ENCODE measurements around the gene JAK2.
"Not testable (repeated sequence)": the region's sequence is repeated elsewhere in the genome, so short reads cannot be mapped to it uniquely, and the experiment has no call there.

Gene JAK2

DNA sequence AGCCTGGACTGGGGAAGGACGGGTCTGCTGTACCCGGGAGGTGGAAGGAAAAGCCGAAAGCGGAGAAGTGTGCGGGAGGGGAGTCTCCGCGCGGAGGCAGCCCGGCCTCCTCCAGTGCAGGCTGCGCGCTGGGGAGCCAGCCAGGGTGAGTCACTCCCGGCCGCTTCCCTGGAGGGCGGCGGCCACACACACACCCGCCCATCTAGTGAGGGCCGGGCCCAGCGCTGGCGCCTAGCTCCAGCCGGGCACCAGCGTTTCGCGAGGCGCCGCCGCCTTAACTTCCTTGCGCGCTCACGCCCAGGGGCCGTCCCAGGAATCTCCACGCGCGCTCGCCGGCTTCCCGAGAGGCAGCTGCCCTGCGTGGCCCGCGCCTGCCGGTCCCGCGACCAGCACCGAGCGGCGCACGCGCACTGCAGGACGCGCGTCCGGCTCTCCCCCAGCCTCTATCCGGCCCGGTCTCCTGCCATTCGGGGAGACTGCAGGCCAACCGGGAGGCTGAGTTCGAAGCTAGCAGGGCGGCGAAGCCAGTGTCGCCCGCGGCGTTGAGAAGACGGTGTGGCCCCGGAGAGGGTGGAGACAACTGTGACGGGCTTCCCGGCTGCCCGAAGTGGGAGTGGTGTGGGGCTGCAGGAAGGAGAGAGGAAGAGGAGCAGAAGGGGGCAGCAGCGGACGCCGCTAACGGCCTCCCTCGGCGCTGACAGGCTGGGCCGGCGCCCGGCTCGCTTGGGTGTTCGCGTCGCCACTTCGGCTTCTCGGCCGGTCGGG is at the start of gene JAK2:
Gene JAK2 (plus strand): TSS at position 652 of the 765 bp plus-strand sequence. CDS start 36,716 bp downstream, outside the sequence.
- intact Hi-C loops (cut with micrococcal nuclease), result loop anchor here (2.0 to 10.0 kb wide), 5 partner anchors 133 to 470 kb away; partner anchors contain the start of genes CD274, CDC37L1 and RCL1
- H3K4me1 Mint-ChIP-seq (ENCODE audit: low read depth), result peaks cover 46% of the 10 kb centered on the region
- peaks cover 29% of the 10 kb centered on the region for H3K36me3 Mint-ChIP-seq (ENCODE audit: low read depth)
- peak within 1 kb of the TSS; percentile 97 for H3K27ac Mint-ChIP-seq
- H3K4me3 Mint-ChIP-seq, result no peak within 1 kb of the TSS
- no peaks in the 10 kb centered on the region for H3K9me3 Mint-ChIP-seq
- H3K27me3 Mint-ChIP-seq, result no peaks in the 10 kb centered on the region

DNA sequence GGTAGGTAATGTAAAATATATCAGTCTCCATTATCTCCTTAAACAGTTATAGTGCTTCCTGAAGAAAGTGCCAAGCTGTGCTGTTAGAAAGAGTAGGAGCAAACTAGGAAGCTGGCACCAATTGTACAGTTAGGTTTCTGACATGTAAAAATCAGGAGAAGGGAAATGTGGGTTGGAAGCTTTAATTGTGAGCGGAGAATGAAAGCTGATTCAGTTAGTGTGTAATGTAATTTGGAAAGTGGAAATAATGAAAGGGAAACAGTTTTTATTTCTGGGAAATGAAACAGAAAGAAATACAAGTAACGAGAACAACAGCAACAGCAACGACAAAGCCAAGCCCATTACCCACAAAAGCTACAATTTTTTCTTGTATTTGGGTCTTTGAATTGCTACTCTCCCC is 48.8 kb upstream of the JAK2 start:
- H3K27ac Mint-ChIP-seq, result peak overlapping the region; percentile 72
- no peaks in the 10 kb centered on the region for H3K27me3 Mint-ChIP-seq
- intact Hi-C loops (cut with micrococcal nuclease), result loop anchor here (2.0 to 5.0 kb wide), 3 partner anchors 45 to 257 kb away; partner anchors contain the start of gene CDC37L1
- no peaks in the 10 kb centered on the region for H3K36me3 Mint-ChIP-seq (ENCODE audit: low read depth)
- H3K9me3 Mint-ChIP-seq, result no peaks in the 10 kb centered on the region
- H3K4me3 Mint-ChIP-seq, result peak overlapping the region; percentile 25
- H3K4me1 Mint-ChIP-seq (ENCODE audit: low read depth), result peaks cover 68% of the 10 kb centered on the region

DNA sequence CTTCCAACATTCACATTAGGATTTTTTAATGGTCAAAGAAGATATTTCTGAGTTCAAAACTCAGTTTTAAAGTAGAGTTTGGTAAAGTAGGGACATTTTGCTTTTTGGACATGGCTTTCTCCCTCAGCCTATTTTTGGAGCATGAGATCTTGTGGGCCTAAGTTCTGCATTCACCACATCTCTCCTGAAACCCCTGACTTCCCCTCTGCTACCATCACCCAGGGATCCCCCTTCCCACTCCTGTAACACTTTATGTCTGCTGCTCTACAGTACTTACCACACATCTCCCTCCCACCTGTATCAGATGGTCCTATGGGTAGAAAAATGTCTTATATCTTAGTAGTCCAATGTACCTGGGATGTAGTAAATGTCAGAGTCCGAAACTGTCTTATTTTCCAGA is 48.2 kb upstream of the JAK2 start:
- intact Hi-C loops (cut with micrococcal nuclease), result loop anchor here (2.0 to 5.0 kb wide), 3 partner anchors 44 to 258 kb away; partner anchors contain the start of gene CDC37L1
- peak overlapping the region; percentile 21 for H3K4me3 Mint-ChIP-seq
- H3K36me3 Mint-ChIP-seq (ENCODE audit: low read depth), result no peaks in the 10 kb centered on the region
- H3K4me1 Mint-ChIP-seq (ENCODE audit: low read depth), result peaks cover 67% of the 10 kb centered on the region
- H3K9me3 Mint-ChIP-seq, result no peaks in the 10 kb centered on the region
- no peaks in the 10 kb centered on the region for H3K27me3 Mint-ChIP-seq
- peak overlapping the region; percentile 72 for H3K27ac Mint-ChIP-seq

DNA sequence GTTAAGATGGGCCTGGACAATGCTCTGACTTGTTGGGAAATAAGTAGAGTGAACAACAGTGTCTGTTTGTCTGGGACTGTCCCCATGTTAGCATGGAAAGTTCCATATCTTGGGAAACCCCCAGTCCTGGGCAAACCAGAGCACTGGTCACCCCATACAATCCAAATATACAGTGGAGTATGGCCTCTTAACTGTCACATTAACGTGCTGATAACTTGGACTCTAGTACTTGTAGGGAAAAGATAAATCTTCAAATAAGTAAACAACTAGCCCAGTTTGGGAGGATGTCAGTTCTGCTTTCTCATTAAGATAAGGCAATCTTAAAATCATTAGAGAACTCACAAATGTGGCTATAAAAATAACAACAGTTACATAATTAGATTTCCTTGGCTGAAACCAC is 47.6 kb upstream of the JAK2 start:
- Mint-ChIP-seq H3K27ac (peak overlapping the region; percentile 72), H3K4me1 (ENCODE audit: low read depth) (peaks cover 60% of the 10 kb centered on the region), H3K4me3 (no peak overlapping the region), H3K36me3 (ENCODE audit: low read depth) (no peaks in the 10 kb centered on the region), H3K9me3 (no peaks in the 10 kb centered on the region), H3K27me3 (no peaks in the 10 kb centered on the region)
- intact Hi-C loops (cut with micrococcal nuclease), result loop anchor here (2.0 to 5.0 kb wide), 3 partner anchors 43 to 259 kb away; partner anchors contain the start of gene CDC37L1

DNA sequence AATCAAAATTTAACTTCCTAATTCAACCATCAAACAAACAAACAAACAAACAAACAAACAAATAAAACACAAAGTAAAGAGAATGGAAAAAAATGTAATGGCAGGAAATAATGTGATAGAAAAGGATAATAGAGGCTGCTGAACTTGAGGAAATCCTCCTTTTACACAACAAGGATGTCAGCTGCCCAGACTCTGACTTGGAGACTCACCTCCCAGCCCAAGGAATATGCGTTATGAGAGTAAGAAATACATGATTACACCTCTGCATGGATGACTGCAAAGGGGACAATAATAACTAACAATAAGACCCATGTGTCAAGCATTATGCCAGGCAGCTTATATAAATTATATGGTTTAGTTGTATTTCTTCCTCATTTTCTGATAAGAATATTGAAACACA is 46.6 kb upstream of the JAK2 start:
- Mint-ChIP-seq H3K36me3 (ENCODE audit: low read depth) (no peaks in the 10 kb centered on the region), H3K27ac (peak overlapping the region; percentile 72), H3K4me1 (ENCODE audit: low read depth) (peaks cover 50% of the 10 kb centered on the region), H3K4me3 (no peak overlapping the region), H3K9me3 (no peaks in the 10 kb centered on the region), H3K27me3 (no peaks in the 10 kb centered on the region)
- intact Hi-C loops (cut with micrococcal nuclease), result loop anchor here (5.0 kb wide), 1 partner anchor 141 kb away; no protein-coding TSS in a partner anchor

DNA sequence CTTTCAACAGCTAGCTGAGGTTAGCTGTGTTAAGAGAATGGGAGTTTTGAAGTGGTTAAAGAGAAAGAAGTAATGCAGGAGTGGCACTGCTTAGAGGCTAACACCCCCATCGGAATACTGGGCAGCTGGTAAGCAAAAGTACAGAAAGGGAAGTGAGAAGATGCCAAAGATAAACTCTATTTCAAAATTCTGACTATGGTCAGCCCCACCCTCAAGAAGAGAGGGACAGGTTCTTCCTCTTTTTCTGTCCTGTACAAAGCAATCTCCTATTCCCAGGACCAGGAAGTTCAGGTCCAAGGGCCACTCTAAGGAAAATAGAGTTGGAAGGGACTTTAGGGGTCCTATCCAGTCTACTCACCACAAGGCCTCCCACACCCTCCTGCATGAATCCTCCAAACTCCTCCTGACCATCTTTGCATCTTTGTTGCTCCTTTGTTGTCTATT is 45.9 kb upstream of the JAK2 start:
- Mint-ChIP-seq H3K36me3 (ENCODE audit: low read depth) (no peaks in the 10 kb centered on the region), H3K27ac (peak overlapping the region; percentile 72), H3K27me3 (no peaks in the 10 kb centered on the region), H3K4me1 (ENCODE audit: low read depth) (peaks cover 52% of the 10 kb centered on the region), H3K4me3 (peak overlapping the region; percentile 31), H3K9me3 (no peaks in the 10 kb centered on the region)
- intact Hi-C loops (cut with micrococcal nuclease), result loop anchor here (5.0 kb wide), 1 partner anchor 142 kb away; no protein-coding TSS in a partner anchor

DNA sequence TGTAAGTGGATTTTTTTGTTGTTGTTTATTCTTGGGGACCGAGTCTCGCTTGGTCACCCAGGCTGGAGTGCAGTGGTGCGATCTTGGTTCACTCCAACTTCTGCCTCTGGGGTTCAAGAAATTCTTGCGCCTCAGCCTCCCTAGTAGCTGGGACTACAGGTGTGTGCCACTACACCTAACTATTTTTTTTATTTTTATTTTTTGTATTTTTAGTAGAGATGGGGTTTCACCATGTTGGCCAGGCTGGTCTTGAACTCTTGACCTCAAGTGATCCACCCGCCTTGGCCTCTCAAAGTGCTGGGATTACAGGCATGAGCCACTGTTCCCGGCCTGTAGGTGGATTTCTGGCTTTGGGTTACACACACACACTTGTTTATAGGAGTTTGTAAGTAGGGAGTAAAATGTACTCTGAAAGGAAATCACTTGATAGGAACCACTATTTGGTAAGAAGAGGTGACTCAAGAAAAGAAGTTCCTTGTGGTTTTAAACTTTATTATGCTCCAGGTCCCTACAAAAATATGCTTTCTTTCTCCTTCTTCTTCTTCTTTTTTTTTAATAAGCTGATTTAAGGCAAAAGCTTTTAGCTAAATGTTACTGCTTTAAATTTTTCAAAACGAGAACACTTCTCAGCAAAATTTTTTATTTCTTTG is 42.9 kb upstream of the JAK2 start:
- H3K4me3 Mint-ChIP-seq; H3K27me3 Mint-ChIP-seq; H3K36me3 Mint-ChIP-seq (ENCODE audit: low read depth); intact Hi-C loops (cut with micrococcal nuclease); H3K9me3 Mint-ChIP-seq: not testable (repeated sequence)
- H3K4me1 Mint-ChIP-seq (ENCODE audit: low read depth), result peaks cover 40% of the 10 kb centered on the region
- H3K27ac Mint-ChIP-seq, result peak overlapping the region; percentile 71

DNA sequence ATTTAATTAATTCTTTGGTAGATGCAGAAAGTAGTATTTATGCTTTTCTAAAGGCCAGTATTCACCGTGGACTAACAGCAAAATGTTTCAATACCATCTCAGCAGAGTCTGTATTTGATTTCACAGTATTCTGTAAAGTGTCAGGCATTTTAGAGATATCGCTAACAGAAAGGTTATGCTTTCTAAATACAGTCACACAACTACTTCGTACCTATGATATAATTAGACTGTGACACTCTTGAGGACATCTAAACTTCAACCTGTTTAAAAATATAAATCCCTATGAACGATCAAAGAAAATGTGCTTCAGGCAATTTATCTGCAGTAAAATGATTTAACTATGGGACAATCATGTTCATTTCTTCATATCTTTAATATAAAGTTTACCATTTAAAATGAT is 41.7 kb upstream of the JAK2 start:
- intact Hi-C loops (cut with micrococcal nuclease), result no loop called here
- Mint-ChIP-seq H3K9me3 (no peaks in the 10 kb centered on the region), H3K4me1 (ENCODE audit: low read depth) (peaks cover 28% of the 10 kb centered on the region), H3K36me3 (ENCODE audit: low read depth) (no peaks in the 10 kb centered on the region), H3K27ac (no peak overlapping the region), H3K4me3 (no peak overlapping the region), H3K27me3 (no peaks in the 10 kb centered on the region)

DNA sequence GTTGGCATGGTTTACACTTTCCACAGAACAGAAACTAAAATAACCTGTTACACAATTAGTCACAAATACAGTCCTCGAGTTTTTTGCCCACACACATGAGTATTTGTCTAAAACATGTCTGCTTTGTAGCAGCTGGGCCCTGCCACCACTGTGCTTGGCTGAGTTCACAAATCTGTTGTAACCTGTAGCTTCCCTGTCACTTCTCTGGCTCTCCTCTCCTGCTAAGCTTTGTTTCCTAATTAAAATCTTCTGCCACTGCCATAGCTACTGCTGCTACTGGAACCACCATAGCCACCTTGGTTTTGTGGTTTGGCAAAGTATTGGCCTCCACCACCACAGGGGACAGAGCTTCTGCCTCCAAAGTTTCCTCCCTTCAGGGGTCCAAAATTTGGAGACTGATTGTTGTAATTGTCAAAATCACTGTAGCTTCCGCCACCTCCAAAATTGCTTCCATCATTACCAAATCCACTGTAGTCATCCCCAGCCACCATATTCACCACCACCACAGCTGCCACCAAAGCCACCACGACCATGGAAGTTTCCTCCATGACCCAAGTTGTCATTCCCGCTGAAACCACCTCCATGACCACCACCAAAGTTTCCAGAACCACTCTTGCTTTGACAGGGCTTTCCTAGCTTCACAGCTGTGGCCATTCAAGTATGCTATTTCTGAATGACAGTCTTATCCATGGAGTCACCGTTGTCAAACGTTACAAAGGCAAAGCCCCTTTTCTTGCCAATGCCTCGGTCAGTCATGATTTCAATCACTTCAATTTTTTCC is 40.5 kb upstream of the JAK2 start:
- H3K4me1 Mint-ChIP-seq (ENCODE audit: low read depth), result peaks cover 21% of the 10 kb centered on the region
- H3K36me3 Mint-ChIP-seq (ENCODE audit: low read depth); intact Hi-C loops (cut with micrococcal nuclease); H3K4me3 Mint-ChIP-seq; H3K9me3 Mint-ChIP-seq; H3K27me3 Mint-ChIP-seq: not testable (repeated sequence)
- H3K27ac Mint-ChIP-seq, result peak overlapping the region; percentile 8

DNA sequence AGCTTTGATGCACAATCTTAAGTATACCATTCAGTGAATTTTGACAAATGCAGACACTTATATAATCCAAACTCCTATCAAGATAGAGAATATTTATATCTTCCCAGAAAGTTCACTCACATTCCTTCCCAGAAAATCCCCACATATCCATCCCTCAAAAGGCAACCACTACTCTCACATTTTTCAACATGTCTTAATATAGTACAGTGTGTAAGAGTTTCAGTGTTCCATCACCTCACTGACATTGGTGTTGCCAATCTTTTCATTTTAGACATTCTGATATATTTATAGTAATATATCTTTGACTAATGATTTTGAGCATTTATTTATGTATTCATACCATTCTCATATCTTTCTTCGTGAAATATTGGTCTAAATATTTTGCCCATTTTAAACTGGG is 38.1 kb upstream of the JAK2 start:
- Mint-ChIP-seq H3K36me3 (ENCODE audit: low read depth) (no peaks in the 10 kb centered on the region), H3K4me3 (no peak overlapping the region), H3K27me3 (no peaks in the 10 kb centered on the region), H3K4me1 (ENCODE audit: low read depth) (peaks cover 22% of the 10 kb centered on the region), H3K27ac (no peak overlapping the region), H3K9me3 (no peaks in the 10 kb centered on the region)
- intact Hi-C loops (cut with micrococcal nuclease), result no loop called here

DNA sequence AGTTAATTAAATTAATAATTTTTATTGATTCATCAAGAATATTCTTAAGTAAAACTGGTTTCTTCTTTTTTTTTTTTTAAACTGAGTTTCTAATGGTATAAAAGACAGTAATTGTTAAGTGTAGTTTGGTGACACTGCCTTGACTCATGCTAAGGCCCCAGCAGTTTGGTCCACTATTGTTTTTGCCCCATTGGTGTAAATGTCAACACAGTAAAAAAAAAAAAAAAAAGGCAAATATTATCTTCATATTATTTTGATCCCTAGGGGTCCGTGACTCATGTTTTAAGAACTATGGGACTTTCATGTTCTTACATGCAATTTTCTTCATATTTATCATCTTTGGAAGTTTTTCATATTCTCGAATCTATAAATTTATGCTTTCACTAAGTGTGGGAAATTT is 29.2 kb upstream of the JAK2 start:
- Mint-ChIP-seq H3K27me3 (no peaks in the 10 kb centered on the region), H3K36me3 (ENCODE audit: low read depth) (no peaks in the 10 kb centered on the region), H3K4me1 (ENCODE audit: low read depth) (peaks cover 4% of the 10 kb centered on the region), H3K4me3 (no peak overlapping the region), H3K27ac (no peak overlapping the region), H3K9me3 (peaks cover 18% of the 10 kb centered on the region)
- intact Hi-C loops (cut with micrococcal nuclease), result no loop called here

DNA sequence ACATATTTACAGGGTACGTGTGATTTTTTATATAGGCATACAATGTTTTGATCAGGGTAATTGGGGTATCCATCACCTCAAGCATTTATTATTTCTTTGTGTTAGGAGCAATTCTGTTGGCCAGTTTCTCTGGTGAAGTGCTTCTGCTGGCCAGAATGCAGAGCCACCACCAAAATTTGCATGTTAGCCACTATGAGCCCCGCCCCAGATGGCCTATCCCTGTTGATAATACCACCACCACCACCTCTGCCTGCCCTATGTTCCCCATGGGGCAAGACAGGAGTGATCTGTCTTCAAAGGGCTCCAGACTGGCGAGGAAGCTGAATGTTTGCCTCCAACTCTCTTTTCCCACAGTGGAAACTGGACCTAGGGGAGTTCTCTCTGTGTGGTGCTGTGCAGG is 26.0 kb upstream of the JAK2 start:
- H3K36me3 Mint-ChIP-seq (ENCODE audit: low read depth), result peaks cover 4% of the 10 kb centered on the region

DNA sequence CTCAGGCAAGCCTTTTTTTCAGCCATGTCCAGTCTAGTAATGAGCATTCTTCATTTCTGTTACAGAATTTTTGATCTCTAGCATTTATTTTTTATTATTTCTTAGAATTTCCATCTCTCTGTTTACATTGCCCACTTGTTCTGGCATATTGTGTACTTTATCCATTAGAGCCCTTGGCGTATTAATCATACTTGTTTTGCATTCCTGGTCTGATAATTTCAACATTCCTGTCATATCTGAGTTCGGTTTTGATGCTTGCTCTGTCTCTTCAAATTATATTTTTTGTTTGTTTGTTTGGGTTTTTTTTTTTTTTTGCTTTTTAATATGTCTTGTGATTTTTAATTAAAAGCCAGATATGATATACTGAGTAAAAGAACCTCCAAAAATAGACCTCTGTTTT is 23.0 kb upstream of the JAK2 start:
- Mint-ChIP-seq H3K27ac (no peak overlapping the region), H3K4me1 (ENCODE audit: low read depth) (peaks cover 4% of the 10 kb centered on the region), H3K36me3 (ENCODE audit: low read depth) (peaks cover 6% of the 10 kb centered on the region), H3K27me3 (no peaks in the 10 kb centered on the region), H3K4me3 (no peak overlapping the region), H3K9me3 (peaks cover 16% of the 10 kb centered on the region)
- intact Hi-C loops (cut with micrococcal nuclease), result no loop called here

More for the DNA sequence above, 26.0 kb upstream of the JAK2 start:
- Mint-ChIP-seq H3K4me1 (ENCODE audit: low read depth) (peaks cover 4% of the 10 kb centered on the region), H3K27me3 (no peaks in the 10 kb centered on the region), H3K9me3 (peaks cover 23% of the 10 kb centered on the region), H3K4me3 (no peak overlapping the region), H3K27ac (no peak overlapping the region)
- intact Hi-C loops (cut with micrococcal nuclease), result no loop called here

DNA sequence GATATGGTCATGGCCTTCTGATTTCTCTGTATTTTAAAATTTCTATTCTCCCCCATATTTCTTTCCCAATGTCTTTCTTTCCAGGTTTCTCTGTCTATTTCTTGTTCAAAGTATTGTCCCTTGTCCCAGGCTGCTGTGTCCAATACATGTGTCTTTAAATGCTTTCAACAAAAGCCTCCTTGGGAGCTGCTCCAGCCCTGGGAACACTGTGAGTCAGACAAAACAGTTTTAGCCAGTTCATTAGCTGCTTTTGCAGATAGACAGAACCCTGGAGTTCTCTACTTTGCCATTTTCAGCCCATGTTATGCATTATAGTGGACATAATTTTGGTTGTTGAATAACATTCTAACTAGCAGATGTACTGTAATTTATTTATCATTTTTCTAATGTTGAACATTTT is 20.5 kb upstream of the JAK2 start:
- intact Hi-C loops (cut with micrococcal nuclease), result no loop called here
- peaks cover 16% of the 10 kb centered on the region for H3K9me3 Mint-ChIP-seq

More for the DNA sequence above, 20.5 kb upstream of the JAK2 start:
- no peaks in the 10 kb centered on the region for H3K27me3 Mint-ChIP-seq
- H3K27ac Mint-ChIP-seq, result no peak overlapping the region
- H3K4me1 Mint-ChIP-seq (ENCODE audit: low read depth), result no peaks in the 10 kb centered on the region
- no peak overlapping the region for H3K4me3 Mint-ChIP-seq
- peaks cover 6% of the 10 kb centered on the region for H3K36me3 Mint-ChIP-seq (ENCODE audit: low read depth)

Measured in dendritic cell treated with granulocyte-macrophage colony-stimulating factor and Interleukin-4, amounts not matched to agents 40 ng/mL and 50 ng/mL, for 4 days (primary cell).